ENCODE results near the gene TEKT2.

Gene TEKT2

DNA sequence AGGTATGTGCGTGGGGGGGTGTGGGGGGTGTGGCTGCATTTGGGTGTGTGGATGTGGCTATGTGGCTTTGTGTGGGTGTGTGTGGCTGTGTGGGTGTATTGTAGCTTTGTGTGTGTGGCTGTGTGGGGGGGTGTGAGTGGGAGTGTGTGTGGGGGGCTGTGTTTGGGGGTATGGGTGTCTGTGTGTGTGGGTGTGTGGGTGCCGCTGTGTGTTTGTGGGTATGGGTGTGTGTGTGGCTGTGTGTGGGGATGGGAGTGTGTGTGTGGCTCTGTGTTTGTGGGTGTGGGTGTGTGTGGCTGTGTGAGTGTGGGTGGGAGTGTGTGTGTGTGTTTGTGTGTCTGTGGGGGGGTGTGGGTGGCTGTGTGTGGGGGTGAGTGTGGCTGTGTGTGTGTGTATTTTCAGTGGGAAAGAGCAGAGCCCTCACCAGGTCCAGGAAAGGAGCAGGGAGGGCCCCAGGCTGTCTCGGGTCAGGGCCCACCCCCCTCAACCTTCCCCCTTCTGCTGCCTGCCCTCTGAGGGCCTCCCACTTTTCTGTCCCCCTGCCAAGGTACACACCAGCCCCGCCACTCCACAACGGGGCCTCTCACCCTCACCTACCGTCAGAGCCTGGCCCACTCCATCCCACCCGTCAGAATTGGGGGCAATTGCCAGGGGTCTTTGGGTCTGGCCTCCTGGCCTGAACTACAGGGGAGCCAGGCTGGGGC, 43.1 kb downstream of the TEKT2 start (continued):
- TF ChIP-seq, protein P1, sequence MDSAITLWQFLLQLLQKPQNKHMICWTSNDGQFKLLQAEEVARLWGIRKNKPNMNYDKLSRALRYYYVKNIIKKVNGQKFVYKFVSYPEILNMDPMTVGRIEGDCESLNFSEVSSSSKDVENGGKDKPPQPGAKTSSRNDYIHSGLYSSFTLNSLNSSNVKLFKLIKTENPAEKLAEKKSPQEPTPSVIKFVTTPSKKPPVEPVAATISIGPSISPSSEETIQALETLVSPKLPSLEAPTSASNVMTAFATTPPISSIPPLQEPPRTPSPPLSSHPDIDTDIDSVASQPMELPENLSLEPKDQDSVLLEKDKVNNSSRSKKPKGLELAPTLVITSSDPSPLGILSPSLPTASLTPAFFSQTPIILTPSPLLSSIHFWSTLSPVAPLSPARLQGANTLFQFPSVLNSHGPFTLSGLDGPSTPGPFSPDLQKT (IDR thresholded peaks at IDR 0.05; ENCODE audit: borderline replicate concordance, low read depth, low read length), result no peak
- TF ChIP-seq, protein P2, sequence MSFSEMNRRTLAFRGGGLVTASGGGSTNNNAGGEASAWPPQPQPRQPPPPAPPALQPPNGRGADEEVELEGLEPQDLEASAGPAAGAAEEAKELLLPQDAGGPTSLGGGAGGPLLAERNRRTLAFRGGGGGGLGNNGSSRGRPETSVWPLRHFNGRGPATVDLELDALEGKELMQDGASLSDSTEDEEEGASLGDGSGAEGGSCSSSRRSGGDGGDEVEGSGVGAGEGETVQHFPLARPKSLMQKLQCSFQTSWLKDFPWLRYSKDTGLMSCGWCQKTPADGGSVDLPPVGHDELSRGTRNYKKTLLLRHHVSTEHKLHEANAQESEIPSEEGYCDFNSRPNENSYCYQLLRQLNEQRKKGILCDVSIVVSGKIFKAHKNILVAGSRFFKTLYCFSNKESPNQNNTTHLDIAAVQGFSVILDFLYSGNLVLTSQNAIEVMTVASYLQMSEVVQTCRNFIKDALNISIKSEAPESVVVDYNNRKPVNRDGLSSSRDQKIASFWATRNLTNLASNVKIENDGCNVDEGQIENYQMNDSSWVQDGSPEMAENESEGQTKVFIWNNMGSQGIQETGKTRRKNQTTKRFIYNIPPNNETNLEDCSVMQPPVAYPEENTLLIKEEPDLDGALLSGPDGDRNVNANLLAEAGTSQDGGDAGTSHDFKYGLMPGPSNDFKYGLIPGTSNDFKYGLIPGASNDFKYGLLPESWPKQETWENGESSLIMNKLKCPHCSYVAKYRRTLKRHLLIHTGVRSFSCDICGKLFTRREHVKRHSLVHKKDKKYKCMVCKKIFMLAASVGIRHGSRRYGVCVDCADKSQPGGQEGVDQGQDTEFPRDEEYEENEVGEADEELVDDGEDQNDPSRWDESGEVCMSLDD (tag by site-specific recombination; IDR thresholded peaks at IDR 0.05), result no peak; the same call in 1 of the 2 replicates
- TF ChIP-seq ZNF174 (tag by site-specific recombination; IDR thresholded peaks at IDR 0.05) (no peak), ZNF157 (tag by site-specific recombination; IDR thresholded peaks at IDR 0.05) (0 out of 2 replicates have a peak, but pooled peaks have one; percentile 39), GLIS1 (tag by site-specific recombination; IDR thresholded peaks at IDR 0.05) (peak; percentile 19; the same call in 1 of the 2 replicates), ZNF791 (tag by site-specific recombination; IDR thresholded peaks at IDR 0.05) (peak; percentile 39; the same call in 1 of the 2 replicates), ZNF548 (tag by site-specific recombination; IDR thresholded peaks at IDR 0.05) (0 out of 2 replicates have a peak, but pooled peaks have one; percentile 31)

DNA sequence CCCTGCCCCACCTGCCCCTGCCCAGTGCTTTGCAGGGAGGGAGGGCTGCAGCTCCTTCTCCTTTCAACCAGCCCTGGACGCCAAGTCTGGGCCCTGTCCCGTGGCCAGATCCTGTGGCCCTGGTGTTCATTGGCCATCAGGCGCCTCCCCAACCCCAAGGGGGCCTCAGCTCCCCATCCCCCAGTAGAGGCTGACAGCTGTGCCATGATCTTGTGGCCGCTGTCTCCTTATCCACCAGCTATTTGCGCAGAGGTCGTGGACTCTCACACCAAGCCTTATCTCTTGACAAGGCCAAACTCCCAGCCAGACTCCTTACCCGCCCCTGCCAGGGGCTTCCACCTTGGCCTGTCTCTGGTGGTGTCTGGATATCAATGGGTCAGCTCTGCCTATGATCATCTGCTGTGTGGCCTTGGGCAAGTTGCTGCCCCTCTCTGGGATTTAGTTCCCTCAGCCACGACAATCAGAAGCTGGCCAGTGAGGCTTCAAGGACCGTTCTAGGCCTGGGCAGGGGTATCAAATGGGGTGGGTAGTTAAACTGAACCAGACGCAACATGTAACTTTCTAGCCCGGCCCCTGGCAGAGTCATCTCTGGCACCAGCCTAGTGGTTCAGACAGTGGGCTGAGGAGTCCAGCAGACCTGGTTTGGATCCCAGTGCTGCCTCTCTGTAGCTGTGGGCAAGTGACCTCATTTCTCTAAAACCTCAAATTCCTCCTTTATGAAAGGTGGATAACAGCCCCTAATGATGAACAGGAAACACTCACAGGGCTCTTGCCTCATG, 44.4 kb downstream of the TEKT2 start:
- ChIA-PET CTCF (interaction anchor here (0.6 to 1.8 kb wide), 5 partner anchors 17 to 94 kb away, joined by 3 to 6 read pairs (median 5); no protein-coding TSS in a partner anchor), POLR2A (interaction anchor here (1.2 kb wide), 1 partner anchor 21 kb away, joined by 5 read pairs; the partner anchor contains the start of gene TRAPPC3)
- Histone ChIP-seq H3K4me1 (ENCODE audit: control insufficient read depth, insufficient read depth, low read length) (no peaks in the 10 kb centered on the region), H3K9me3 (ENCODE audit: control insufficient read depth, insufficient read depth, low read depth, low read length) (no peaks in the 10 kb centered on the region), H3K4me3 (ENCODE audit: low read depth, low read length) (no peak overlapping the region), H3K36me3 (ENCODE audit: control insufficient read depth in 2 of 2, insufficient read depth in 1 of 2, low read length in 2 of 2) (no peaks in the 10 kb centered on the region), H3K27ac (ENCODE audit: extremely low read depth, low read depth, low read length) (no peak overlapping the region)
- TF ChIP-seq KLF17 (tag by site-specific recombination; IDR thresholded peaks at IDR 0.05), result 0 out of 2 replicates have a peak, but pooled peaks have one; percentile 1
- TF ChIP-seq MEIS1 (CRISPR knock-in tag; IDR thresholded peaks at IDR 0.05; ENCODE audit: borderline replicate concordance), result no peak

GRCh38 chr1:36128905-36129206, 45.0 kb downstream of the TEKT2 start:
- POLR2A ChIA-PET, result no interaction called here
- Histone ChIP-seq H3K4me3 (ENCODE audit: low read depth, low read length) (no peak overlapping the region), H3K4me1 (ENCODE audit: control insufficient read depth, insufficient read depth, low read length) (no peaks in the 10 kb centered on the region), H3K36me3 (ENCODE audit: control insufficient read depth in 2 of 2, insufficient read depth in 1 of 2, low read length in 2 of 2) (no peaks in the 10 kb centered on the region), H3K27ac (ENCODE audit: extremely low read depth, low read depth, low read length) (no peak overlapping the region), H3K9me3 (ENCODE audit: control insufficient read depth, insufficient read depth, low read depth, low read length) (no peaks in the 10 kb centered on the region)
- CTCF ChIA-PET, result interaction anchor here (0.7 to 1.8 kb wide), 4 partner anchors 16 to 59 kb away, joined by 3 to 6 read pairs (median 5); no protein-coding TSS in a partner anchor
- TF ChIP-seq ZNF670 (tag by site-specific recombination; IDR thresholded peaks at IDR 0.05; ENCODE audit: low read depth) (no peak), REPIN1 (tag by site-specific recombination; IDR thresholded peaks at IDR 0.05; ENCODE audit: low read depth) (no peak)
- TF ChIP-seq, protein P3, sequence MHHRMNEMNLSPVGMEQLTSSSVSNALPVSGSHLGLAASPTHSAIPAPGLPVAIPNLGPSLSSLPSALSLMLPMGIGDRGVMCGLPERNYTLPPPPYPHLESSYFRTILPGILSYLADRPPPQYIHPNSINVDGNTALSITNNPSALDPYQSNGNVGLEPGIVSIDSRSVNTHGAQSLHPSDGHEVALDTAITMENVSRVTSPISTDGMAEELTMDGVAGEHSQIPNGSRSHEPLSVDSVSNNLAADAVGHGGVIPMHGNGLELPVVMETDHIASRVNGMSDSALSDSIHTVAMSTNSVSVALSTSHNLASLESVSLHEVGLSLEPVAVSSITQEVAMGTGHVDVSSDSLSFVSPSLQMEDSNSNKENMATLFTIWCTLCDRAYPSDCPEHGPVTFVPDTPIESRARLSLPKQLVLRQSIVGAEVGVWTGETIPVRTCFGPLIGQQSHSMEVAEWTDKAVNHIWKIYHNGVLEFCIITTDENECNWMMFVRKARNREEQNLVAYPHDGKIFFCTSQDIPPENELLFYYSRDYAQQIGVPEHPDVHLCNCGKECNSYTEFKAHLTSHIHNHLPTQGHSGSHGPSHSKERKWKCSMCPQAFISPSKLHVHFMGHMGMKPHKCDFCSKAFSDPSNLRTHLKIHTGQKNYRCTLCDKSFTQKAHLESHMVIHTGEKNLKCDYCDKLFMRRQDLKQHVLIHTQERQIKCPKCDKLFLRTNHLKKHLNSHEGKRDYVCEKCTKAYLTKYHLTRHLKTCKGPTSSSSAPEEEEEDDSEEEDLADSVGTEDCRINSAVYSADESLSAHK (tag by site-specific recombination; IDR thresholded peaks at IDR 0.05), result no peak
- TF ChIP-seq, protein P4, sequence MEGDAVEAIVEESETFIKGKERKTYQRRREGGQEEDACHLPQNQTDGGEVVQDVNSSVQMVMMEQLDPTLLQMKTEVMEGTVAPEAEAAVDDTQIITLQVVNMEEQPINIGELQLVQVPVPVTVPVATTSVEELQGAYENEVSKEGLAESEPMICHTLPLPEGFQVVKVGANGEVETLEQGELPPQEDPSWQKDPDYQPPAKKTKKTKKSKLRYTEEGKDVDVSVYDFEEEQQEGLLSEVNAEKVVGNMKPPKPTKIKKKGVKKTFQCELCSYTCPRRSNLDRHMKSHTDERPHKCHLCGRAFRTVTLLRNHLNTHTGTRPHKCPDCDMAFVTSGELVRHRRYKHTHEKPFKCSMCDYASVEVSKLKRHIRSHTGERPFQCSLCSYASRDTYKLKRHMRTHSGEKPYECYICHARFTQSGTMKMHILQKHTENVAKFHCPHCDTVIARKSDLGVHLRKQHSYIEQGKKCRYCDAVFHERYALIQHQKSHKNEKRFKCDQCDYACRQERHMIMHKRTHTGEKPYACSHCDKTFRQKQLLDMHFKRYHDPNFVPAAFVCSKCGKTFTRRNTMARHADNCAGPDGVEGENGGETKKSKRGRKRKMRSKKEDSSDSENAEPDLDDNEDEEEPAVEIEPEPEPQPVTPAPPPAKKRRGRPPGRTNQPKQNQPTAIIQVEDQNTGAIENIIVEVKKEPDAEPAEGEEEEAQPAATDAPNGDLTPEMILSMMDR (tag by site-specific recombination; IDR thresholded peaks at IDR 0.05), result no peak
- TF ChIP-seq, protein P5, sequence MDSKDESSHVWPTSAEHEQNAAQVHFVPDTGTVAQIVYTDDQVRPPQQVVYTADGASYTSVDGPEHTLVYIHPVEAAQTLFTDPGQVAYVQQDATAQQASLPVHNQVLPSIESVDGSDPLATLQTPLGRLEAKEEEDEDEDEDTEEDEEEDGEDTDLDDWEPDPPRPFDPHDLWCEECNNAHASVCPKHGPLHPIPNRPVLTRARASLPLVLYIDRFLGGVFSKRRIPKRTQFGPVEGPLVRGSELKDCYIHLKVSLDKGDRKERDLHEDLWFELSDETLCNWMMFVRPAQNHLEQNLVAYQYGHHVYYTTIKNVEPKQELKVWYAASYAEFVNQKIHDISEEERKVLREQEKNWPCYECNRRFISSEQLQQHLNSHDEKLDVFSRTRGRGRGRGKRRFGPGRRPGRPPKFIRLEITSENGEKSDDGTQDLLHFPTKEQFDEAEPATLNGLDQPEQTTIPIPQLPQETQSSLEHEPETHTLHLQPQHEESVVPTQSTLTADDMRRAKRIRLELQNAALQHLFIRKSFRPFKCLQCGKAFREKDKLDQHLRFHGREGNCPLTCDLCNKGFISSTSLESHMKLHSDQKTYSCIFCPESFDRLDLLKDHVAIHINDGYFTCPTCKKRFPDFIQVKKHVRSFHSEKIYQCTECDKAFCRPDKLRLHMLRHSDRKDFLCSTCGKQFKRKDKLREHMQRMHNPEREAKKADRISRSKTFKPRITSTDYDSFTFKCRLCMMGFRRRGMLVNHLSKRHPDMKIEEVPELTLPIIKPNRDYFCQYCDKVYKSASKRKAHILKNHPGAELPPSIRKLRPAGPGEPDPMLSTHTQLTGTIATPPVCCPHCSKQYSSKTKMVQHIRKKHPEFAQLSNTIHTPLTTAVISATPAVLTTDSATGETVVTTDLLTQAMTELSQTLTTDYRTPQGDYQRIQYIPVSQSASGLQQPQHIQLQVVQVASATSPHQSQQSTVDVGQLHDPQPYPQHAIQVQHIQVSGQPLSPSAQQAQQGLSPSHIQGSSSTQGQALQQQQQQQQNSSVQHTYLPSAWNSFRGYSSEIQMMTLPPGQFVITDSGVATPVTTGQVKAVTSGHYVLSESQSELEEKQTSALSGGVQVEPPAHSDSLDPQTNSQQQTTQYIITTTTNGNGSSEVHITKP (tag by site-specific recombination; IDR thresholded peaks at IDR 0.05), result no peak
- TF ChIP-seq, protein P1 (IDR thresholded peaks at IDR 0.05; ENCODE audit: borderline replicate concordance, low read depth, low read length), result no peak

Measured in HEK293 (cell line).